Measurements from ENCODE around the gene TLCD3B. TPM values are rescaled to one million over a fixed set of nuclear protein-coding genes. Genes with fewer than 3 reads are reported as not detected.

TLCD3B gene
- under 1 TPM; 0.04 to 0.16 TPM for polyA plus RNA-seq

- no peak within 1 kb of the TSS for H3K27ac ChIP-seq (ENCODE audit: low read depth in 2 of 2, low read length in 1 of 2)
- peaks cover 0 to 2% of the 10 kb centered on the region in 2 donors for H3K4me1 ChIP-seq (ENCODE audit: control insufficient read depth in 2 of 2, insufficient read depth in 2 of 2, low read length in 1 of 2)
- H3K9me3 ChIP-seq (ENCODE audit: control insufficient read depth in 2 of 2, insufficient read depth in 1 of 2, low read depth in 1 of 2, low read length in 1 of 2), result no peaks in the 10 kb centered on the region
- H3K36me3 ChIP-seq (ENCODE audit: control insufficient read depth in 2 of 2, insufficient read depth in 2 of 2, low read length in 1 of 2), result no peaks in the 10 kb centered on the region
- peaks cover 0 to 22% of the 10 kb centered on the region in 2 donors for H3K27me3 ChIP-seq (ENCODE audit: control insufficient read depth in 1 of 2, insufficient read depth in 2 of 2, low read length in 2 of 2)
- H3K4me3 ChIP-seq (ENCODE audit: low read depth in 1 of 2, low read length in 2 of 2), result no peak within 1 kb of the TSS
- 3 to 4% methylated on average over 24 to 26 of the region's 27 CpGs for WGBS, 2 donors
Measured at GRCh38 chr16:30030841-30031413, at the start of gene TLCD3B. TLCD3B (minus strand) TSS chr16:30031271; CDS start chr16:30030527, 744 bp downstream.

GRCh38 chr16:30079480-30079879 is 48.4 kb upstream of the TLCD3B start:
- Histone ChIP-seq H3K4me1 (ENCODE audit: control insufficient read depth in 2 of 2, insufficient read depth in 2 of 2, low read length in 1 of 2) (peaks cover 3 to 8% of the 10 kb centered on the region in 2 donors), H3K4me3 (ENCODE audit: low read depth in 1 of 2, low read length in 2 of 2) (no peak overlapping the region), H3K27me3 (ENCODE audit: control insufficient read depth in 1 of 2, insufficient read depth in 2 of 2, low read length in 2 of 2) (no peaks in the 10 kb centered on the region), H3K36me3 (ENCODE audit: control insufficient read depth in 2 of 2, insufficient read depth in 2 of 2, low read length in 1 of 2) (peaks cover 25 to 53% of the 10 kb centered on the region in 2 donors), H3K27ac (ENCODE audit: low read depth in 2 of 2, low read length in 1 of 2) (no peak overlapping the region), H3K9me3 (ENCODE audit: control insufficient read depth in 2 of 2, insufficient read depth in 1 of 2, low read depth in 1 of 2, low read length in 1 of 2) (no peaks in the 10 kb centered on the region)
- 87 to 89% methylated on average over 7 of the region's 7 CpGs for WGBS, 2 donors

GRCh38 chr16:30078744-30079143 is 47.7 kb upstream of the TLCD3B start:
- H3K4me1 ChIP-seq (ENCODE audit: control insufficient read depth in 2 of 2, insufficient read depth in 2 of 2, low read length in 1 of 2), result peaks cover 3 to 8% of the 10 kb centered on the region in 2 donors
- no peaks in the 10 kb centered on the region for H3K9me3 ChIP-seq (ENCODE audit: control insufficient read depth in 2 of 2, insufficient read depth in 1 of 2, low read depth in 1 of 2, low read length in 1 of 2)
- no peak overlapping the region for H3K27ac ChIP-seq (ENCODE audit: low read depth in 2 of 2, low read length in 1 of 2)
- WGBS, 2 donors, result 89 to 94% methylated on average over 7 of the region's 7 CpGs
- no peak overlapping the region for H3K4me3 ChIP-seq (ENCODE audit: low read depth in 1 of 2, low read length in 2 of 2)
- H3K36me3 ChIP-seq (ENCODE audit: control insufficient read depth in 2 of 2, insufficient read depth in 2 of 2, low read length in 1 of 2), result peaks cover 21 to 46% of the 10 kb centered on the region in 2 donors
- H3K27me3 ChIP-seq (ENCODE audit: control insufficient read depth in 1 of 2, insufficient read depth in 2 of 2, low read length in 2 of 2), result no peaks in the 10 kb centered on the region

- no peaks in the 10 kb centered on the region for H3K27me3 ChIP-seq (ENCODE audit: control insufficient read depth in 1 of 2, insufficient read depth in 2 of 2, low read length in 2 of 2)
- peaks cover 3 to 8% of the 10 kb centered on the region in 2 donors for H3K4me1 ChIP-seq (ENCODE audit: control insufficient read depth in 2 of 2, insufficient read depth in 2 of 2, low read length in 1 of 2)
- peak overlapping the region in 1 of 2 donors; percentile 77 for H3K4me3 ChIP-seq (ENCODE audit: low read depth in 1 of 2, low read length in 2 of 2)
- peaks cover 12 to 37% of the 10 kb centered on the region in 2 donors for H3K36me3 ChIP-seq (ENCODE audit: control insufficient read depth in 2 of 2, insufficient read depth in 2 of 2, low read length in 1 of 2)
- H3K9me3 ChIP-seq (ENCODE audit: control insufficient read depth in 2 of 2, insufficient read depth in 1 of 2, low read depth in 1 of 2, low read length in 1 of 2), result no peaks in the 10 kb centered on the region
- WGBS, 2 donors, result 66% methylated on average over 6 of the region's 6 CpGs
- H3K27ac ChIP-seq (ENCODE audit: low read depth in 2 of 2, low read length in 1 of 2), result peak overlapping the region in 1 of 2 donors; percentile 28
Measured at GRCh38 chr16:30077656-30078055, 46.6 kb upstream of the TLCD3B start.

- WGBS, 2 donors, result 1 to 3% methylated on average over 33 of the region's 33 CpGs
- H3K9me3 ChIP-seq (ENCODE audit: control insufficient read depth in 2 of 2, insufficient read depth in 1 of 2, low read depth in 1 of 2, low read length in 1 of 2), result no peaks in the 10 kb centered on the region
- H3K36me3 ChIP-seq (ENCODE audit: control insufficient read depth in 2 of 2, insufficient read depth in 2 of 2, low read length in 1 of 2), result peaks cover 16 to 34% of the 10 kb centered on the region in 2 donors
- peak overlapping the region; percentile 77 to 87 for H3K4me3 ChIP-seq (ENCODE audit: low read depth in 1 of 2, low read length in 2 of 2)
- peaks cover 3 to 8% of the 10 kb centered on the region in 2 donors for H3K4me1 ChIP-seq (ENCODE audit: control insufficient read depth in 2 of 2, insufficient read depth in 2 of 2, low read length in 1 of 2)
- peak overlapping the region; percentile 96 for H3K27ac ChIP-seq (ENCODE audit: low read depth in 2 of 2, low read length in 1 of 2)
- H3K27me3 ChIP-seq (ENCODE audit: control insufficient read depth in 1 of 2, insufficient read depth in 2 of 2, low read length in 2 of 2), result no peaks in the 10 kb centered on the region
Measured at GRCh38 chr16:30076276-30076791, 45.3 kb upstream of the TLCD3B start.

- no peaks in the 10 kb centered on the region for H3K27me3 ChIP-seq (ENCODE audit: control insufficient read depth in 1 of 2, insufficient read depth in 2 of 2, low read length in 2 of 2)
- 1 to 2% methylated on average over 56 to 67 of the region's 67 CpGs for WGBS, 2 donors
- peak within 1 kb of the TSS; percentile 77 to 87 for H3K4me3 ChIP-seq (ENCODE audit: low read depth in 1 of 2, low read length in 2 of 2)
- H3K9me3 ChIP-seq (ENCODE audit: control insufficient read depth in 2 of 2, insufficient read depth in 1 of 2, low read depth in 1 of 2, low read length in 1 of 2), result no peaks in the 10 kb centered on the region
- peaks cover 3 to 8% of the 10 kb centered on the region in 2 donors for H3K4me1 ChIP-seq (ENCODE audit: control insufficient read depth in 2 of 2, insufficient read depth in 2 of 2, low read length in 1 of 2)
- peak within 1 kb of the TSS; percentile 96 for H3K27ac ChIP-seq (ENCODE audit: low read depth in 2 of 2, low read length in 1 of 2)
- H3K36me3 ChIP-seq (ENCODE audit: control insufficient read depth in 2 of 2, insufficient read depth in 2 of 2, low read length in 1 of 2), result peaks cover 10 to 32% of the 10 kb centered on the region in 2 donors
Measured at GRCh38 chr16:30075503-30076275, 44.6 kb upstream of the TLCD3B start, which contains the start of gene PPP4C. PPP4C (plus strand) TSS chr16:30075994; CDS start chr16:30076378, 384 bp downstream.

- H3K27ac ChIP-seq (ENCODE audit: low read depth in 2 of 2, low read length in 1 of 2), result peak overlapping the region; percentile 19 to 64
- peaks cover 2 to 19% of the 10 kb centered on the region in 2 donors for H3K4me1 ChIP-seq (ENCODE audit: control insufficient read depth in 2 of 2, insufficient read depth in 2 of 2, low read length in 1 of 2)
- no peaks in the 10 kb centered on the region for H3K27me3 ChIP-seq (ENCODE audit: control insufficient read depth in 1 of 2, insufficient read depth in 2 of 2, low read length in 2 of 2)
- H3K36me3 ChIP-seq (ENCODE audit: control insufficient read depth in 2 of 2, insufficient read depth in 2 of 2, low read length in 1 of 2), result peaks cover 31 to 49% of the 10 kb centered on the region in 2 donors
- H3K9me3 ChIP-seq (ENCODE audit: control insufficient read depth in 2 of 2, insufficient read depth in 1 of 2, low read depth in 1 of 2, low read length in 1 of 2), result no peaks in the 10 kb centered on the region
- no peak overlapping the region for H3K4me3 ChIP-seq (ENCODE audit: low read depth in 1 of 2, low read length in 2 of 2)
Measured at GRCh38 chr16:30070490-30070889, 39.4 kb upstream of the TLCD3B start.

- peaks cover 31 to 49% of the 10 kb centered on the region in 2 donors for H3K36me3 ChIP-seq (ENCODE audit: control insufficient read depth in 2 of 2, insufficient read depth in 2 of 2, low read length in 1 of 2)
- no peaks in the 10 kb centered on the region for H3K9me3 ChIP-seq (ENCODE audit: control insufficient read depth in 2 of 2, insufficient read depth in 1 of 2, low read depth in 1 of 2, low read length in 1 of 2)
- H3K27ac ChIP-seq (ENCODE audit: low read depth in 2 of 2, low read length in 1 of 2), result peak overlapping the region; percentile 35 to 64
- peaks cover 2 to 19% of the 10 kb centered on the region in 2 donors for H3K4me1 ChIP-seq (ENCODE audit: control insufficient read depth in 2 of 2, insufficient read depth in 2 of 2, low read length in 1 of 2)
- no peaks in the 10 kb centered on the region for H3K27me3 ChIP-seq (ENCODE audit: control insufficient read depth in 1 of 2, insufficient read depth in 2 of 2, low read length in 2 of 2)
- H3K4me3 ChIP-seq (ENCODE audit: low read depth in 1 of 2, low read length in 2 of 2), result peak overlapping the region in 1 of 2 donors; percentile 11
- 67 to 69% methylated on average over 31 of the region's 31 CpGs for WGBS, 2 donors
Measured at GRCh38 chr16:30069611-30070462, 38.8 kb upstream of the TLCD3B start.

Data from esophagus (tissue), 2 donors.